ENCODE data around the gene STXBP6.

Gene STXBP6

GRCh38 chr14:24814346-24814745 is 235.6 kb downstream of the STXBP6 start:
- TF ChIP-seq, protein P1, sequence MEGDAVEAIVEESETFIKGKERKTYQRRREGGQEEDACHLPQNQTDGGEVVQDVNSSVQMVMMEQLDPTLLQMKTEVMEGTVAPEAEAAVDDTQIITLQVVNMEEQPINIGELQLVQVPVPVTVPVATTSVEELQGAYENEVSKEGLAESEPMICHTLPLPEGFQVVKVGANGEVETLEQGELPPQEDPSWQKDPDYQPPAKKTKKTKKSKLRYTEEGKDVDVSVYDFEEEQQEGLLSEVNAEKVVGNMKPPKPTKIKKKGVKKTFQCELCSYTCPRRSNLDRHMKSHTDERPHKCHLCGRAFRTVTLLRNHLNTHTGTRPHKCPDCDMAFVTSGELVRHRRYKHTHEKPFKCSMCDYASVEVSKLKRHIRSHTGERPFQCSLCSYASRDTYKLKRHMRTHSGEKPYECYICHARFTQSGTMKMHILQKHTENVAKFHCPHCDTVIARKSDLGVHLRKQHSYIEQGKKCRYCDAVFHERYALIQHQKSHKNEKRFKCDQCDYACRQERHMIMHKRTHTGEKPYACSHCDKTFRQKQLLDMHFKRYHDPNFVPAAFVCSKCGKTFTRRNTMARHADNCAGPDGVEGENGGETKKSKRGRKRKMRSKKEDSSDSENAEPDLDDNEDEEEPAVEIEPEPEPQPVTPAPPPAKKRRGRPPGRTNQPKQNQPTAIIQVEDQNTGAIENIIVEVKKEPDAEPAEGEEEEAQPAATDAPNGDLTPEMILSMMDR (IDR thresholded peaks at IDR 0.05; ENCODE audit: low read depth, low read length) = no peak
- TF ChIP-seq EZH2phosphoT487 (IDR thresholded peaks at IDR 0.05; ENCODE audit: low read depth) = no peak
- Histone ChIP-seq H3K4me2 (ENCODE audit: low read length) (no peak overlapping the region), H3K27me3 (ENCODE audit: low read depth, low read length) (no peaks in the 10 kb centered on the region), H2AFZ (ENCODE audit: low read depth, low read length) (no peak overlapping the region), H3K9me3 (ENCODE audit: insufficient read depth, low read length) (no peaks in the 10 kb centered on the region), H3K79me2 (ENCODE audit: low read length) (no peaks in the 10 kb centered on the region), H3K4me3 (ENCODE audit: low read length) (no peak overlapping the region), H4K20me1 (ENCODE audit: insufficient read depth, low read length) (no peaks in the 10 kb centered on the region), H3K27ac (ENCODE audit: low read length) (no peak overlapping the region), H3K36me3 (replicated peaks; ENCODE audit: low read depth, low read length) (no peaks in the 10 kb centered on the region), H3K4me1 (ENCODE audit: low read length) (no peaks in the 10 kb centered on the region), H3K9ac (ENCODE audit: low read length) (no peak overlapping the region)

DNA sequence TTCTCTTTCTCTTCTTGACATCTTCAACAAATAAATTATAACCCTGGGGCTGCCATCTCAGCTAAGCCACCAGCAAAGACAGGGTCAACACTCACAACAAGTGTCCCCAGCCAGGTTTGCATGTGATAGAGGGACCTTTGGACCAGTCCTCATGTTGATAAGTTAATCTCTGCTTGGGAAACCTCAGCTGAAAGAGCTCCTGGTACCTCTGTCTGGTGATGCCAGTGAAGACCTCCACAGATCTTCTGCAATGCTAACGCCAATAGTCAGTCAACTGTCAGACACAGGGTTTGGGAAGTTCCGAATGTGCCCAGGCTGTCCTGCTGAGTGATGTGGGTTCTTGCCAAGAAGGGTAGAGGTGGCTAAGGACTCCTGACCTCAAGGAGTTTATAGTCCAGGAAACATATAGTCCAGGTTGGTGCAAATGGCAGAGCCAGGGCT is 236.1 kb downstream of the STXBP6 start:
- no peak overlapping the region for H3K4me3 ChIP-seq (ENCODE audit: low read length)

DNA sequence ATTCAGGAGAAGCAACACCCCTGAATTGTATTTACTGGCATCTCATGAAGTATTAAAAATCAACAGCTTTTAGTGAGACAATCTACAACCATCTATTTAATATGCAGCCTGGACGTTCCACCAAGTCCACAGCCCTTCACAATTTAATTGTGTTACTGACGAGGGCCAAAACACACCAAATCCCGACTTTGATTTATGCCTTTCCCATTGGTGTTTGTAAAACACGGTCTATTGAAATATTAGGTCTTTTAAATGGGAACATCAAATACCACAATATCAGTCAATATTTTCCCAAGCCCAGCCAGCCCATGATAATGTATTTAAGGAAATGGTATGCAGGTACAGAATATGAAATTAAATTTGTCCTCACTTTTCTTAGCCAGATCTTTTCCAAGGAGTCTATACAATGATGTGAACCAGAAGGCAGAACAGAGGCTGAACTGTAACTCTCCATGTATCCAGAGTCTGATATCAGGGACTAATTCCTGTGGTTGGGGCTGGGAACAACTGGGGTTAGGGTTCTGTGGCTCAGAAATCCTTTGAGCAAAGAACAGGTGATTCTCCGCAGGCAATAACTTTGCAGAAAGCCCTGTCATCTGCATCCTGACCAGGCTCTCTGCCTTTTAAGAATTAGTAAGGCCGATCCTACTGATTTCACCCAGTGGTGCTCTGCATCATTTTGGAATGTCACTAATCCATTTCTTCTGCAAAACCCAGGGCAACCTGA is 236.7 kb downstream of the STXBP6 start:
- Histone ChIP-seq H3K4me3 (ENCODE audit: low read length) (no peak overlapping the region), H3K27me3 (ENCODE audit: low read depth, low read length) (no peaks in the 10 kb centered on the region), H3K79me2 (ENCODE audit: low read length) (no peaks in the 10 kb centered on the region), H3K4me2 (ENCODE audit: low read length) (no peak overlapping the region), H2AFZ (ENCODE audit: low read depth, low read length) (no peak overlapping the region), H3K27ac (ENCODE audit: low read length) (no peak overlapping the region), H3K9me3 (ENCODE audit: insufficient read depth, low read length) (no peaks in the 10 kb centered on the region), H3K4me1 (ENCODE audit: low read length) (no peaks in the 10 kb centered on the region), H4K20me1 (ENCODE audit: insufficient read depth, low read length) (no peaks in the 10 kb centered on the region), H3K9ac (ENCODE audit: low read length) (no peak overlapping the region), H3K36me3 (replicated peaks; ENCODE audit: low read depth, low read length) (no peaks in the 10 kb centered on the region)
- TF ChIP-seq, protein P1 (IDR thresholded peaks at IDR 0.05; ENCODE audit: low read depth, low read length) = no peak
- no peak for TF ChIP-seq EZH2phosphoT487 (IDR thresholded peaks at IDR 0.05; ENCODE audit: low read depth)

More for the DNA sequence above, 236.1 kb downstream of the STXBP6 start:
- Histone ChIP-seq H3K27me3 (ENCODE audit: low read depth, low read length) (no peaks in the 10 kb centered on the region), H3K4me1 (ENCODE audit: low read length) (no peaks in the 10 kb centered on the region), H3K36me3 (replicated peaks; ENCODE audit: low read depth, low read length) (no peaks in the 10 kb centered on the region), H4K20me1 (ENCODE audit: insufficient read depth, low read length) (no peaks in the 10 kb centered on the region), H3K4me2 (ENCODE audit: low read length) (no peak overlapping the region), H3K27ac (ENCODE audit: low read length) (no peak overlapping the region), H3K79me2 (ENCODE audit: low read length) (no peaks in the 10 kb centered on the region), H2AFZ (ENCODE audit: low read depth, low read length) (no peak overlapping the region), H3K9me3 (ENCODE audit: insufficient read depth, low read length) (no peaks in the 10 kb centered on the region), H3K9ac (ENCODE audit: low read length) (no peak overlapping the region)
- no peak for TF ChIP-seq EZH2phosphoT487 (IDR thresholded peaks at IDR 0.05; ENCODE audit: low read depth)
- TF ChIP-seq, protein P1 (IDR thresholded peaks at IDR 0.05; ENCODE audit: low read depth, low read length) = no peak

DNA sequence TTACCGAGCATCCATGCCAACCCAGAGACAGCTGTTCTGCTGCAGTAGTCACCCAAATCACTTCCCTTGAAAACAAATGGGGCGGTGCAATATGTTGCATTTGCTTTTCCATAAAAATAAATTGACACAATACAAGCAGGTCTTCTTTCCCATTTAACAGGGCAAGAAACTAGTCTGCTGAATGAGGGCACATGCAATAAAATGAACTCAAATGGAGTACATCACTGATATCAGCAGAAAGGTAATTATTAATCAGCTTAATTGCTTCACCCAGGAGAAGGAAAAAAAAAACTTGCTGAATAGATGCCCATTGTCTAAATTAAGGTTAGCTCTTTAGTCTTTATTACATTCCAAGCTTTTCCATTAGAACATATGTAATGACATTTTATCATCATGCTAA is 240.8 kb downstream of the STXBP6 start:
- Histone ChIP-seq H3K9ac (ENCODE audit: low read length) (no peak overlapping the region), H3K79me2 (ENCODE audit: low read length) (no peaks in the 10 kb centered on the region), H3K27ac (ENCODE audit: low read length) (no peak overlapping the region)

More for the DNA sequence above, 240.8 kb downstream of the STXBP6 start:
- no peaks in the 10 kb centered on the region for H3K27me3 ChIP-seq (ENCODE audit: low read depth, low read length)
- TF ChIP-seq, protein P1 (IDR thresholded peaks at IDR 0.05; ENCODE audit: low read depth, low read length) = no peak
- TF ChIP-seq EZH2phosphoT487 (IDR thresholded peaks at IDR 0.05; ENCODE audit: low read depth) = no peak
- H3K4me3 ChIP-seq (ENCODE audit: low read length) = no peak overlapping the region
- H3K4me2 ChIP-seq (ENCODE audit: low read length) = no peak overlapping the region
- H3K9me3 ChIP-seq (ENCODE audit: insufficient read depth, low read length) = no peaks in the 10 kb centered on the region
- H4K20me1 ChIP-seq (ENCODE audit: insufficient read depth, low read length) = no peaks in the 10 kb centered on the region
- no peak overlapping the region for H2AFZ ChIP-seq (ENCODE audit: low read depth, low read length)
- H3K4me1 ChIP-seq (ENCODE audit: low read length) = peaks cover 13% of the 10 kb centered on the region
- no peaks in the 10 kb centered on the region for H3K36me3 ChIP-seq (replicated peaks; ENCODE audit: low read depth, low read length)
